WTC11 (cell line): ENCODE results near the gene GDA.

Experiments
- PRRX2 ChIP-seq: fragments of 250-450 bp; sonication (Bioruptor Pico); IDR thresholded peaks from 2 replicates; pipeline ENCODE4 v1.8.0; 2021; ENCODE audit warnings: mild to moderate bottlenecking
- SMAD3 ChIP-seq: sonication (generic); formaldehyde crosslinking; IDR thresholded peaks from 2 replicates; pipeline ENCODE4 v1.8.0; 2022; ENCODE audit warnings: missing genetic modification reagents, mild to moderate bottlenecking, borderline replicate concordance
- SP1 ChIP-seq: sonication (generic); formaldehyde crosslinking; conservative IDR thresholded peaks from 2 replicates; pipeline ENCODE4 v1.8.1; 2022; ENCODE audit warnings: missing genetic modification reagents
- TCF7 ChIP-seq: sonication (generic); formaldehyde crosslinking; IDR thresholded peaks from 2 replicates; pipeline ENCODE4 v1.8.0; 2022; ENCODE audit warnings: mild to moderate bottlenecking, low read depth, missing genetic modification reagents, moderate library complexity
- TEAD4 ChIP-seq: sonication (generic); formaldehyde crosslinking; IDR thresholded peaks from 2 replicates; pipeline ENCODE4 v1.8.0; 2022; ENCODE audit warnings: mild to moderate bottlenecking, missing genetic modification reagents
- TF ChIP-seq, protein P1 (sequence below): fragments of 200-600 bp; IDR thresholded peaks from 2 replicates; pipeline ENCODE4 v1.8.0; 2022; ENCODE audit warnings: antibody characterized with exemption
- TF ChIP-seq, protein P2 (sequence below): sonication (generic); formaldehyde crosslinking; IDR thresholded peaks from 2 replicates; pipeline ENCODE4 v1.8.1; 2023; ENCODE audit warnings: mild to moderate bottlenecking, missing genetic modification reagents, moderate library complexity
- TF ChIP-seq, protein P3 (sequence below): sonication (generic); formaldehyde crosslinking; IDR thresholded peaks from 2 replicates; pipeline ENCODE4 v1.8.1; 2022; ENCODE audit warnings: low read depth, mild to moderate bottlenecking, moderate library complexity, missing genetic modification reagents, borderline replicate concordance

DNA sequence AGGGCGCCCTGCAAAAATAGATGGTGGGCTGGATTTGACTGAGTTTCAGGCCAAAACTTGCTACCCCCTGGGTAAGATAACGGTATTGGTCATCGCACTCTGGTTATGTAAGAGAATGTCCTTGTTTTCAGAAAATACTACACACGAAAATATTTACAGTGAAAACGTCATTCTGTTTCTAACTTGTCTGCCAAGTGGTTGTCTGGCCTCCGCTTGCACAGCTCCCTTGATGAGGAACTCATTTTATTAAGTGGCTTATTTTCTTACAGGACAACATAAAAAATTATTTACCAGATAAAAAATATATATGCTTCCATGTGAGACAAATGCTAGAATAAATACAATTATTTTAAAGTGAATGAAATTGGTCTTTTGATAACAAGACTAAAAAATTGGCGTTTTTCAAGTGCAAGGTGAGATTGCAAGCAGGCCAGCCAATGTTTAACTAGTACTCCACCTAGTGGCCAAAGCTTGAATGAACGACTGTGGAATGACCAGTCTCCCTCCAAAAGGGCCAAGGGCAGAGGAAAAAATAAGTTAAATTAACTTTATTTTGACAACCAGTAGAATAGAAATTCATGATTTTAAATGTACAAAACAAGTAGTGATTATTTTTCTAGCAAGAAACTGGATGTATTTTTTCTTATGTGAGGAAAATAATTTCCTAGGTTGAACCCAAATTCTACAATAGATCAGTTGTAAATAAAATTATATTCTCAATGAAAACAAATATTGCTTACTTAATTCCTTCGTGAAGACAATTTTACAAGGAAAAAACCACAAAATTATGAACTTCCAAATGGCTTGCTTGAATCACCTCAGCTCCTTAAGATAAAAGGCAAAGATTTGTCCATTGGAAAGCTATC is 122.6 kb downstream of the GDA start:
- TF ChIP-seq SMAD3 (CRISPR knock-in tag) (no peak), PRRX2 (no peak), SP1 (CRISPR knock-in tag) (no peak), TCF7 (CRISPR knock-in tag) (no peak), TEAD4 (CRISPR knock-in tag) (no peak)
- TF ChIP-seq, protein P1, sequence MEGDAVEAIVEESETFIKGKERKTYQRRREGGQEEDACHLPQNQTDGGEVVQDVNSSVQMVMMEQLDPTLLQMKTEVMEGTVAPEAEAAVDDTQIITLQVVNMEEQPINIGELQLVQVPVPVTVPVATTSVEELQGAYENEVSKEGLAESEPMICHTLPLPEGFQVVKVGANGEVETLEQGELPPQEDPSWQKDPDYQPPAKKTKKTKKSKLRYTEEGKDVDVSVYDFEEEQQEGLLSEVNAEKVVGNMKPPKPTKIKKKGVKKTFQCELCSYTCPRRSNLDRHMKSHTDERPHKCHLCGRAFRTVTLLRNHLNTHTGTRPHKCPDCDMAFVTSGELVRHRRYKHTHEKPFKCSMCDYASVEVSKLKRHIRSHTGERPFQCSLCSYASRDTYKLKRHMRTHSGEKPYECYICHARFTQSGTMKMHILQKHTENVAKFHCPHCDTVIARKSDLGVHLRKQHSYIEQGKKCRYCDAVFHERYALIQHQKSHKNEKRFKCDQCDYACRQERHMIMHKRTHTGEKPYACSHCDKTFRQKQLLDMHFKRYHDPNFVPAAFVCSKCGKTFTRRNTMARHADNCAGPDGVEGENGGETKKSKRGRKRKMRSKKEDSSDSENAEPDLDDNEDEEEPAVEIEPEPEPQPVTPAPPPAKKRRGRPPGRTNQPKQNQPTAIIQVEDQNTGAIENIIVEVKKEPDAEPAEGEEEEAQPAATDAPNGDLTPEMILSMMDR, result peak; percentile 80
- TF ChIP-seq, protein P2, sequence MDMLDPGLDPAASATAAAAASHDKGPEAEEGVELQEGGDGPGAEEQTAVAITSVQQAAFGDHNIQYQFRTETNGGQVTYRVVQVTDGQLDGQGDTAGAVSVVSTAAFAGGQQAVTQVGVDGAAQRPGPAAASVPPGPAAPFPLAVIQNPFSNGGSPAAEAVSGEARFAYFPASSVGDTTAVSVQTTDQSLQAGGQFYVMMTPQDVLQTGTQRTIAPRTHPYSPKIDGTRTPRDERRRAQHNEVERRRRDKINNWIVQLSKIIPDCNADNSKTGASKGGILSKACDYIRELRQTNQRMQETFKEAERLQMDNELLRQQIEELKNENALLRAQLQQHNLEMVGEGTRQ, result no peak
- TF ChIP-seq, protein P3, sequence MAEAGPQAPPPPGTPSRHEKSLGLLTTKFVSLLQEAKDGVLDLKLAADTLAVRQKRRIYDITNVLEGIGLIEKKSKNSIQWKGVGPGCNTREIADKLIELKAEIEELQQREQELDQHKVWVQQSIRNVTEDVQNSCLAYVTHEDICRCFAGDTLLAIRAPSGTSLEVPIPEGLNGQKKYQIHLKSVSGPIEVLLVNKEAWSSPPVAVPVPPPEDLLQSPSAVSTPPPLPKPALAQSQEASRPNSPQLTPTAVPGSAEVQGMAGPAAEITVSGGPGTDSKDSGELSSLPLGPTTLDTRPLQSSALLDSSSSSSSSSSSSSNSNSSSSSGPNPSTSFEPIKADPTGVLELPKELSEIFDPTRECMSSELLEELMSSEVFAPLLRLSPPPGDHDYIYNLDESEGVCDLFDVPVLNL (CRISPR knock-in tag), result no peak
